Placental epithelial cell (primary cell): ENCODE measurements around the gene MYCL. TPM values are rescaled to one million over a fixed set of nuclear protein-coding genes. Genes with fewer than 3 reads are reported as not detected.

Experiments used
- small RNA-seq: library from RNA; depleted of rRNA; stranded (forward); fragments of <200 nt; gene quantifications from one replicate; pipeline ENCODE3, GENCODE V24; 2012
- total RNA-seq: library from RNA; depleted of rRNA; stranded (reverse); fragments of >200 nt; gene quantifications from 2 replicates; pipeline ENCODE4 v1.2.3, GENCODE V29; 2012

MYCL gene, protein sequence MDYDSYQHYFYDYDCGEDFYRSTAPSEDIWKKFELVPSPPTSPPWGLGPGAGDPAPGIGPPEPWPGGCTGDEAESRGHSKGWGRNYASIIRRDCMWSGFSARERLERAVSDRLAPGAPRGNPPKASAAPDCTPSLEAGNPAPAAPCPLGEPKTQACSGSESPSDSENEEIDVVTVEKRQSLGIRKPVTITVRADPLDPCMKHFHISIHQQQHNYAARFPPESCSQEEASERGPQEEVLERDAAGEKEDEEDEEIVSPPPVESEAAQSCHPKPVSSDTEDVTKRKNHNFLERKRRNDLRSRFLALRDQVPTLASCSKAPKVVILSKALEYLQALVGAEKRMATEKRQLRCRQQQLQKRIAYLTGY
- total RNA-seq = 1.6 and 2.7 TPM in 2 replicates

GRCh38 chr1:39901714-39902459, at the start of gene MYCL:
MYCL (minus strand) TSS chr1:39901917; CDS start chr1:39901434, 483 bp downstream.

Small RNAs within 50 kb of the gene (small RNA-seq; reads per million reads assigned to genes)
- not detected for gene RF00019

Other genes starting within 250 kb of the MYCL start
- not detected in 2 replicates for gene NT5C1A, start 229.8 kb downstream of the MYCL start, total RNA-seq
- not detected in 2 replicates for gene HPCAL4, start 210.5 kb downstream of the MYCL start, total RNA-seq
- 28.7 and 33.8 TPM in 2 replicates for gene PPIE, start 163.0 kb downstream of the MYCL start, total RNA-seq
- 0.54 and 0.79 TPM in 2 replicates for gene OXCT2, start 130.6 kb downstream of the MYCL start, total RNA-seq
- gene BMP8B, start 113.1 kb downstream of the MYCL start, total RNA-seq = not detected in 2 replicates
- gene TRIT1, start 18.4 kb downstream of the MYCL start, total RNA-seq = 20.4 and 22.8 TPM in 2 replicates
- 0.39 and 3.6 TPM in 2 replicates for gene MFSD2A, start 53.2 kb upstream of the MYCL start, total RNA-seq
- 162 and 614 TPM in 2 replicates for gene CAP1, start 138.8 kb upstream of the MYCL start, total RNA-seq
- 17.3 and 38.2 TPM in 2 replicates for gene PPT1, start 195.3 kb upstream of the MYCL start, total RNA-seq